ENCODE results near the gene NEK6. TPM values are rescaled to one million over a fixed set of nuclear protein-coding genes. Genes with fewer than 3 reads are reported as not detected.

NEK6 gene
- total RNA-seq, 2 experiments from 2014 or later, result 0.89 to 1.7 TPM

GRCh38 chr9:124282442-124283227 is 24.9 kb downstream of the NEK6 start:
- no peak for TF ChIP-seq CTCF (IDR thresholded peaks at IDR 0.05)
- H3K27me3 Mint-ChIP-seq, result no peaks in the 10 kb centered on the region

GRCh38 chr9:124283228-124283814 is 25.6 kb downstream of the NEK6 start:
- DNase-seq, result no peak
- Histone ChIP-seq H3K27ac (ENCODE audit: low read depth in 1 of 2, low read length in 2 of 2) (no peak overlapping the region), H3K27me3 (ENCODE audit: control insufficient read depth in 1 of 2, insufficient read depth in 2 of 2, low read length in 2 of 2) (no peaks in the 10 kb centered on the region), H3K9me3 (ENCODE audit: control insufficient read depth in 1 of 2, insufficient read depth in 1 of 2, low read length in 2 of 2) (no peaks in the 10 kb centered on the region), H3K4me1 (ENCODE audit: insufficient read depth, low read length) (peaks cover 28% of the 10 kb centered on the region), H3K36me3 (ENCODE audit: insufficient read depth, low read length) (no peaks in the 10 kb centered on the region), H3K4me3 (ENCODE audit: low read length) (no peak overlapping the region)
- ATAC-seq (ENCODE audit: poor library complexity), result no peak
- Mint-ChIP-seq H3K9me3 (no peaks in the 10 kb centered on the region), H3K36me3 (ENCODE audit: low read depth) (no peaks in the 10 kb centered on the region), H3K27me3 (no peaks in the 10 kb centered on the region), H3K4me3 (no peak overlapping the region), H3K27ac (no peak overlapping the region), H3K4me1 (ENCODE audit: low read depth) (peaks cover 10% of the 10 kb centered on the region)
- ChIA-PET CTCF (no interaction called here), POLR2A (no interaction called here)
- no peak for TF ChIP-seq CTCF (IDR thresholded peaks at IDR 0.05)
- intact Hi-C loops (cut with DNase I, micrococcal nuclease), result no loop called here

More at GRCh38 chr9:124282442-124283227, 24.9 kb downstream of the NEK6 start:
- Mint-ChIP-seq H3K4me1 (ENCODE audit: low read depth) (peaks cover 10% of the 10 kb centered on the region), H3K27ac (no peak overlapping the region), H3K36me3 (ENCODE audit: low read depth) (no peaks in the 10 kb centered on the region), H3K9me3 (no peaks in the 10 kb centered on the region), H3K4me3 (no peak overlapping the region)
- ChIA-PET CTCF (no interaction called here), POLR2A (no interaction called here)
- no peaks in the 10 kb centered on the region for H3K36me3 ChIP-seq (ENCODE audit: insufficient read depth, low read length)
- no peaks in the 10 kb centered on the region for H3K9me3 ChIP-seq (ENCODE audit: control insufficient read depth in 1 of 2, insufficient read depth in 1 of 2, low read length in 2 of 2)
- no peak overlapping the region for H3K4me3 ChIP-seq (ENCODE audit: low read length)
- peaks cover 28% of the 10 kb centered on the region for H3K4me1 ChIP-seq (ENCODE audit: insufficient read depth, low read length)
- no peaks in the 10 kb centered on the region for H3K27me3 ChIP-seq (ENCODE audit: control insufficient read depth in 1 of 2, insufficient read depth in 2 of 2, low read length in 2 of 2)
- intact Hi-C loops (cut with DNase I, micrococcal nuclease), result no loop called here
- no peak for ATAC-seq (ENCODE audit: poor library complexity)
- H3K27ac ChIP-seq (ENCODE audit: low read depth in 1 of 2, low read length in 2 of 2), result no peak overlapping the region
- no peak for DNase-seq

- H3K27me3 Mint-ChIP-seq, result peaks cover 3% of the 10 kb centered on the region
- DNase-seq (no peak), ATAC-seq (ENCODE audit: poor library complexity) (no peak)
- H3K4me3 ChIP-seq (ENCODE audit: low read length), result no peak overlapping the region
- H3K9me3 ChIP-seq (ENCODE audit: control insufficient read depth in 1 of 2, insufficient read depth in 1 of 2, low read length in 2 of 2), result no peaks in the 10 kb centered on the region
- H3K4me3 Mint-ChIP-seq, result no peak overlapping the region
- no peaks in the 10 kb centered on the region for H3K27me3 ChIP-seq (ENCODE audit: control insufficient read depth in 1 of 2, insufficient read depth in 2 of 2, low read length in 2 of 2)
- H3K27ac Mint-ChIP-seq, result no peak overlapping the region
- H3K27ac ChIP-seq (ENCODE audit: low read depth in 1 of 2, low read length in 2 of 2), result no peak overlapping the region
- intact Hi-C loops (cut with DNase I, micrococcal nuclease), result no loop called here
- peaks cover 26% of the 10 kb centered on the region for H3K4me1 ChIP-seq (ENCODE audit: insufficient read depth, low read length)
- TF ChIP-seq CTCF (IDR thresholded peaks at IDR 0.05), result no peak
- no peaks in the 10 kb centered on the region for H3K36me3 ChIP-seq (ENCODE audit: insufficient read depth, low read length)
- no peaks in the 10 kb centered on the region for H3K9me3 Mint-ChIP-seq
- peaks cover 10% of the 10 kb centered on the region for H3K4me1 Mint-ChIP-seq (ENCODE audit: low read depth)
- H3K36me3 Mint-ChIP-seq (ENCODE audit: low read depth), result no peaks in the 10 kb centered on the region
- POLR2A ChIA-PET, result no interaction called here
- CTCF ChIA-PET, result no interaction called here
Observed at GRCh38 chr9:124284237-124284831, 26.6 kb downstream of the NEK6 start.
